CD4-positive, alpha-beta T cell treated with Interleukin-4 for 1 hour (primary cell): Measurements from ENCODE around the gene CDR2.

ENCODE experiments used
- DNase-seq, 2 donors: peaks; one replicate each; pipeline ENCODE4 v3.0.0-alpha.2; 2020 to 2022

The CDR2 gene

GRCh38 chr16:22323173-22323958 lies 51.1 kb downstream of the CDR2 start:
- DNase-seq: peak in 1 of 2 donors; percentile 9

- DNase-seq: peak in 1 of 2 donors; percentile 6
Measured at GRCh38 chr16:22322741-22323140, 51.7 kb downstream of the CDR2 start.

- DNase-seq: peak in 1 of 2 donors; percentile 11
Measured at GRCh38 chr16:22322021-22322471, 52.4 kb downstream of the CDR2 start.

GRCh38 chr16:22321340-22322001 lies 52.9 kb downstream of the CDR2 start:
- DNase-seq: peak; percentile 73 to 74

GRCh38 chr16:22320572-22321339 lies 53.7 kb downstream of the CDR2 start:
- DNase-seq: no peak

GRCh38 chr16:22318690-22319358 lies 55.6 kb downstream of the CDR2 start:
- DNase-seq: peak; percentile 55 to 66

- peak in 1 of 2 donors; percentile 6 for DNase-seq
Measured at GRCh38 chr16:22317625-22318024, 56.8 kb downstream of the CDR2 start.

GRCh38 chr16:22317001-22317530 lies 57.4 kb downstream of the CDR2 start:
- peak in 1 of 2 donors; percentile 9 for DNase-seq

GRCh38 chr16:22316411-22316811 lies 58.0 kb downstream of the CDR2 start:
- DNase-seq: peak in 1 of 2 donors; percentile 5

- no peak for DNase-seq
Measured at GRCh38 chr16:22315979-22316378, 58.4 kb downstream of the CDR2 start.

- DNase-seq: no peak
Measured at GRCh38 chr16:22314661-22315626, 59.5 kb downstream of the CDR2 start.

- DNase-seq: no peak
Measured at GRCh38 chr16:22313876-22314470, 60.4 kb downstream of the CDR2 start.

GRCh38 chr16:22312897-22313781 lies 61.3 kb downstream of the CDR2 start:
- peak in 1 of 2 donors; percentile 5 for DNase-seq

- no peak for DNase-seq
Measured at GRCh38 chr16:22311520-22311919, 62.9 kb downstream of the CDR2 start.

GRCh38 chr16:22308824-22309520 lies 65.4 kb downstream of the CDR2 start:
- no peak for DNase-seq

GRCh38 chr16:22307838-22308237 lies 66.6 kb downstream of the CDR2 start:
- DNase-seq: no peak

- no peak for DNase-seq
Measured at GRCh38 chr16:22306788-22307187, 67.6 kb downstream of the CDR2 start.

GRCh38 chr16:22304411-22304810 lies 70.0 kb downstream of the CDR2 start:
- no peak for DNase-seq

GRCh38 chr16:22302776-22303363 lies 71.5 kb downstream of the CDR2 start:
- DNase-seq: no peak
